GM12891 (cell line): ENCODE measurements around the gene RBM34.

Source experiments
- PAX5 ChIP-seq: IDR thresholded peaks from 2 replicates; pipeline ENCODE4 v1.6.1; 2011; ENCODE audit warnings: low read length, moderate library complexity, mild to moderate bottlenecking; ENCODE audit not compliant: insufficient read depth, severe bottlenecking
- POLR2A ChIP-seq: IDR thresholded peaks from 2 replicates; pipeline ENCODE4 v1.6.1; 2011; ENCODE audit warnings: low read depth, low read length, control low read depth
- POLR2AphosphoS5 ChIP-seq: IDR thresholded peaks from 2 replicates; pipeline ENCODE4 v1.6.1; 2011; ENCODE audit warnings: low read depth, low read length, control low read depth
- SPI1 ChIP-seq: IDR thresholded peaks from 2 replicates; pipeline ENCODE4 v1.6.1; 2011; ENCODE audit warnings: low read depth, low read length, control low read depth
- TAF1 ChIP-seq: IDR thresholded peaks from 2 replicates; pipeline ENCODE4 v1.6.1; 2011; ENCODE audit warnings: low read depth, low read length, control low read depth

GRCh38 chr1:235106457-235106856 is 54.6 kb downstream of the RBM34 start:
- TF ChIP-seq POLR2AphosphoS5 (no peak), TAF1 (no peak), POLR2A (no peak), SPI1 (no peak), PAX5 (no peak)
